Measurements from ENCODE around the gene CTCFL. TPM values are rescaled to one million over a fixed set of nuclear protein-coding genes. Genes with fewer than 3 reads are reported as not detected.
"Not testable (repeated sequence)": the region's sequence is repeated elsewhere in the genome, so short reads cannot be mapped to it uniquely, and the experiment has no call there.

Gene CTCFL
- total RNA-seq, 4 donors from 2014 or later = 0.14 TPM; not detected in 3

DNA sequence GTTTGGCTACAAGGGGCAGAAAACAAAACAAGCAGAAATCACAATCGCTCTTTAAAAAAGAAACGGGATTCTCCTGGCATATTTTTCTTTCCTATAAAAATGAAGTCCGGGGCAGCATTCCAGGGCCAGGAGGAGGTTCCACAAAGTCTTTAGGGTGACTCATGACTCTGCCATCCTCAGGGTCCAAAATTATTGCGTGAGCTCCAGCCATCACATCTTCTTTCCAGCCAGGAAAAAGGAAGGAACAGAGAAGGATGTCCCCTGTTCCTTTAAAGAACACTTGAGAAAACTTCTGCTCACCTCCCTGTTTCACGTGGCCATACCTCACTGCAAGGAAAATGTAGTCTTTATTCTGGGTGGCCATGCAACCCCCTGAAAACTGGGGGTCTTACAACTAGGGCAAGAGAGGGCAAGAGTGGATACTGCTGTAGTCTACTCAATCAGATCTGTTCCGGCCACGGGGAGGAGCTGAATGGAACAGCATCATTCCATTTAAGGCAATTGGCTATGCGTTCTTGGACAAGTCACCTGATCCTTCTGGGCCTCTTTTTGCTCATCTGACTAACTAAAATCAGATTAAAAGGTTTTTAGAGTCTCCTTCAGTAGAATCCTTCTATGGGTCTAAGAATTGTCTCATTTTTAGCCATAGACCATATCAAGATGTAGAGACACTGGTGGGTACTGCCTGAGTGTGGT, 49.4 kb downstream of the CTCFL start:
- H3K36me3 ChIP-seq = no peaks in the 10 kb centered on the region
- peaks cover 6% of the 10 kb centered on the region for H3K27me3 ChIP-seq
- H3K27ac ChIP-seq = no peak overlapping the region
- intact Hi-C loops (cut with DNase I; ENCODE audit: low total_unique reads) (no loop called here), in situ Hi-C loops (cut with MboI; ENCODE audit: low pct_ligation_motif_present in 1 of 4, low pct_unique_long_range_greater_than_20kb in 1 of 4, low sequenced_read_pairs in 3 of 4) (loop anchor here in 2 of 4 donors (25.0 kb wide), 1 partner anchor 388 kb away; no protein-coding TSS in a partner anchor)
- DNase-seq = no peak
- no peak overlapping the region for H3K4me3 ChIP-seq
- peaks cover 0 to 12% (median 1%) of the 10 kb centered on the region in 4 donors for H3K4me1 ChIP-seq
- H3K9me3 ChIP-seq = no peaks in the 10 kb centered on the region
- no peak for TF ChIP-seq POLR2AphosphoS5 (IDR thresholded peaks at IDR 0.05)
- no peak for TF ChIP-seq POLR2A (IDR thresholded peaks at IDR 0.05)
- no peak for TF ChIP-seq EP300 (IDR thresholded peaks at IDR 0.05; ENCODE audit: low read depth)
- TF ChIP-seq, protein P1, sequence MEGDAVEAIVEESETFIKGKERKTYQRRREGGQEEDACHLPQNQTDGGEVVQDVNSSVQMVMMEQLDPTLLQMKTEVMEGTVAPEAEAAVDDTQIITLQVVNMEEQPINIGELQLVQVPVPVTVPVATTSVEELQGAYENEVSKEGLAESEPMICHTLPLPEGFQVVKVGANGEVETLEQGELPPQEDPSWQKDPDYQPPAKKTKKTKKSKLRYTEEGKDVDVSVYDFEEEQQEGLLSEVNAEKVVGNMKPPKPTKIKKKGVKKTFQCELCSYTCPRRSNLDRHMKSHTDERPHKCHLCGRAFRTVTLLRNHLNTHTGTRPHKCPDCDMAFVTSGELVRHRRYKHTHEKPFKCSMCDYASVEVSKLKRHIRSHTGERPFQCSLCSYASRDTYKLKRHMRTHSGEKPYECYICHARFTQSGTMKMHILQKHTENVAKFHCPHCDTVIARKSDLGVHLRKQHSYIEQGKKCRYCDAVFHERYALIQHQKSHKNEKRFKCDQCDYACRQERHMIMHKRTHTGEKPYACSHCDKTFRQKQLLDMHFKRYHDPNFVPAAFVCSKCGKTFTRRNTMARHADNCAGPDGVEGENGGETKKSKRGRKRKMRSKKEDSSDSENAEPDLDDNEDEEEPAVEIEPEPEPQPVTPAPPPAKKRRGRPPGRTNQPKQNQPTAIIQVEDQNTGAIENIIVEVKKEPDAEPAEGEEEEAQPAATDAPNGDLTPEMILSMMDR (IDR thresholded peaks at IDR 0.05) = no peak
- 82 to 90% methylated on average over 5 to 8 of the region's 8 CpGs for WGBS, 2 donors (ENCODE audit: low coverage in 1 of 2)

DNA sequence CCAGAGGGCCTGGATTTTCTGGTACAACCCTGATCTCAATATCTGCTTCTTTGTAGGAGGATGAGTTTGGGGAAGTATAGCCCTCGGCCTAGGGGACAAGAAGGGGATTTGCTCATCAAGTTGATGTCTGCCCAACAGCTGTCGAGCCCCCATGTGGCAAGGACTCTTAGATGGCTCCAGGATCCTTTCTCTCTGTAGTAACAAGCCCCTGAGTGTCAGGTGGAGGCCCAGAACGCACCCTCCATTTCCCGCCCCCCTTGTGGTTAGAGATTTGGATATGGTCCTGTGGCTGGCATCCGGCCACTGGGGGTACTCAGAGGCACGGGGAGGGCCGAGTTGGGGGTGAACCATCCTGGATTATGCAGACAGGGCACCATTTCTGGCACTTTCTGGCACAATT, 50.1 kb downstream of the CTCFL start:
- Histone ChIP-seq H3K4me1 (peaks cover 0 to 14% (median 2%) of the 10 kb centered on the region in 4 donors), H3K9me3 (no peaks in the 10 kb centered on the region), H3K27ac (no peak overlapping the region), H3K4me3 (no peak overlapping the region), H3K36me3 (no peaks in the 10 kb centered on the region), H3K27me3 (peaks cover 6% of the 10 kb centered on the region)
- 40 to 75% methylated on average over 1 to 7 of the region's 7 CpGs for WGBS, 2 donors (ENCODE audit: low coverage in 1 of 2)
- intact Hi-C loops (cut with DNase I; ENCODE audit: low total_unique reads) = no loop called here
- in situ Hi-C loops (cut with MboI; ENCODE audit: low pct_ligation_motif_present in 1 of 4, low pct_unique_long_range_greater_than_20kb in 1 of 4, low sequenced_read_pairs in 3 of 4) = loop anchor here in 2 of 4 donors (25.0 kb wide), 1 partner anchor 388 kb away; no protein-coding TSS in a partner anchor
- DNase-seq = no peak
- TF ChIP-seq POLR2A (IDR thresholded peaks at IDR 0.05) (no peak), EP300 (IDR thresholded peaks at IDR 0.05; ENCODE audit: low read depth) (no peak), POLR2AphosphoS5 (IDR thresholded peaks at IDR 0.05) (no peak)
- TF ChIP-seq, protein P1 (IDR thresholded peaks at IDR 0.05) = no peak

DNA sequence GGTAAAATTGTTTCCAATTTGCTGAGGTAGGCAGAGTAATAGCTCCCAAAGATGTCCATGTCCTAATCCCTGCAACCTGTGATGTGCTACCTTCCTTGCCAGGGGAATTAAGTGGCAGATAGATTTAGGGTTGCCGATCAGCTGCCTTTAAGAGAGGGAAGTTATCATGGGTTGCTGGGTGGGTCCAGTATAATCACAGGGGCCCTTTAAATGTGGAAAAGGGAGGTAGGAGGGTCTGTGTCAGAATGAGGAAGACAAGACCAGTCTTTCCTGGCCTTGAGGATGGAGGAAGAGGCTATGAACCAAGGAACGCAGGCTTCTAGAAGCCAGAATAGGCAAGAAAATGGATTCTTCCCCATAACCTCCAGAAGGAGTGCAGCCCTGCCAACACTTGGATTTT, 50.7 kb downstream of the CTCFL start:
- WGBS, 2 donors (ENCODE audit: low coverage in 1 of 2) = 91 to 92% methylated on average over 2 of the region's 2 CpGs
- intact Hi-C loops (cut with DNase I; ENCODE audit: low total_unique reads) = no loop called here
- Histone ChIP-seq H3K4me1 (peaks cover 0 to 15% (median 3%) of the 10 kb centered on the region in 4 donors), H3K27me3 (peaks cover 6% of the 10 kb centered on the region), H3K27ac (no peak overlapping the region), H3K9me3 (no peaks in the 10 kb centered on the region), H3K36me3 (no peaks in the 10 kb centered on the region), H3K4me3 (no peak overlapping the region)
- in situ Hi-C loops (cut with MboI; ENCODE audit: low pct_ligation_motif_present in 1 of 4, low pct_unique_long_range_greater_than_20kb in 1 of 4, low sequenced_read_pairs in 3 of 4) = no loop called here
- no peak for DNase-seq
- no peak for TF ChIP-seq POLR2AphosphoS5 (IDR thresholded peaks at IDR 0.05)
- no peak for TF ChIP-seq EP300 (IDR thresholded peaks at IDR 0.05; ENCODE audit: low read depth)
- TF ChIP-seq POLR2A (IDR thresholded peaks at IDR 0.05) = no peak
- TF ChIP-seq, protein P1 (IDR thresholded peaks at IDR 0.05) = no peak

DNA sequence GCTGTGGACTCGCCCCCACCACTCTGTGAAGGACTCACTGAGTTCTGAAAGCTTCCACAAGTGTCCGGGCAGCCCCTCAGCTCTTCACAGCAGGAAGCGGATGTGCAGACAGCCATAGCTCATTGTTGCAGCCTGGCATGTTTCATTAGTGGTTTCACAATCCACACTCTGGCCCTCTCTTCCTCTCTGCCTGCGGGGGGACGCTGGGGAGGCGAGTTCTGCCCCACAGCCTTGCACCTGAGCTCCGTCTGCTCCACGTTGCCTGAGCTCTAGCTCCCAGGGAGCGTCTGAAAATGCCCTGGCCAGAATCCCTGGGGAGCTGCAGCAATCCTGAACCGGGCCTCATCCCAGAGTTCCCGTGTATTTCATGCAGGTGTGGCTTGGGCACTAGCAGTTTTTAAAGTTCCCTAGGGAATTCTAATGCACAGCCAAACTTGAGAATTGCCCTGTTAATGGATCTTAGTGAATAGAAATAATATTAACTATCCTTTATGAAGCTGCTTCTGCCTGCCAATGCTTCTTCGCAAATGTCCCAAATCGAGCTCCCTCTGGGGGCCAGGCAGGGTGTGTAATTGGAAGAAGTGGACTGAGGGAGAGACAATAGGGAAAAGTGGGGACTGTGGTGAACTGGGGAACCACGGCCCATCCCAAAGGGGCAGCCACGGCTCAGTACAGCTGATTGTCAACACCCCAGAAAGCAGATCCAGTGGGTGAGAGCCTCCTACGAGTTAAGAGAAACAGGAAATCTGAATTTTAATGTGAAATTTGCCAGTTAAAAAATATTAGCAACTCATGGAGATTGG, 51.5 kb downstream of the CTCFL start:
- in situ Hi-C loops (cut with MboI; ENCODE audit: low pct_ligation_motif_present in 1 of 4, low pct_unique_long_range_greater_than_20kb in 1 of 4, low sequenced_read_pairs in 3 of 4) = no loop called here
- Histone ChIP-seq H3K9me3 (no peaks in the 10 kb centered on the region), H3K4me3 (no peak overlapping the region), H3K27me3 (peaks cover 6% of the 10 kb centered on the region), H3K36me3 (no peaks in the 10 kb centered on the region), H3K4me1 (peaks cover 0 to 15% (median 3%) of the 10 kb centered on the region in 4 donors), H3K27ac (peak overlapping the region in 2 of 4 donors; percentile 18 to 30)
- intact Hi-C loops (cut with DNase I; ENCODE audit: low total_unique reads) = no loop called here
- WGBS, 2 donors (ENCODE audit: low coverage in 1 of 2) = 42 to 80% methylated on average over 2 to 16 of the region's 16 CpGs
- DNase-seq = no peak
- no peak for TF ChIP-seq EP300 (IDR thresholded peaks at IDR 0.05; ENCODE audit: low read depth)
- TF ChIP-seq, protein P1 (IDR thresholded peaks at IDR 0.05) = no peak

DNA sequence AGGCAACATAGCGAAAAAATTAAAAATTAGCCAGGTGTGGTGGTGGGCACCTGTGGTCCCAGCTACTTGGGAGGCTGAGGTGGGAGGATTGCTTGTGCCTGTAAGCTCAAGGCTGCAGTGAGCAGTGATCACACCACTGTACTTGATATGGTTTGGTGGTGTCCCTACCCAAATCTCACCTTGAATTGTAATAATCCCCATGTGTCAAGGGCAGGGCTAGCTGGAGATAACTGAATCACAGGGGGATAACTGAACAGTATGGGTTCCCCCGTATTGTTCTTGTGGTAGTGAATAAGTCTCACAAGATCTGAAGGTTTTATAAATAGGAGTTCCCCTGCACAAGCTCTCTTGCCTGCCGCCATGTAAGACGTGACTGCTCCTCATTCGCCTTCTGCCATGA, 52.5 kb downstream of the CTCFL start:
- H3K4me3 ChIP-seq; in situ Hi-C loops (cut with MboI; ENCODE audit: low pct_ligation_motif_present in 1 of 4, low pct_unique_long_range_greater_than_20kb in 1 of 4, low sequenced_read_pairs in 3 of 4); H3K27ac ChIP-seq; DNase-seq; H3K9me3 ChIP-seq; intact Hi-C loops (cut with DNase I; ENCODE audit: low total_unique reads); H3K36me3 ChIP-seq; H3K27me3 ChIP-seq: not testable (repeated sequence)
- H3K4me1 ChIP-seq = peaks cover 0 to 15% (median 3%) of the 10 kb centered on the region in 4 donors
- WGBS, 2 donors (ENCODE audit: low coverage in 1 of 2) = 89 to 100% methylated on average over 1 to 5 of the region's 5 CpGs
